Ishikawa (cell line): ENCODE measurements around the gene TINCR.

Experiments
- CEBPB ChIP-seq: IDR thresholded peaks from 2 replicates; pipeline ENCODE4 v1.6.1; 2012
- CREB1 ChIP-seq: IDR thresholded peaks from 2 replicates; pipeline ENCODE4 v1.6.1; 2012; ENCODE audit warnings: low read depth
- EGR1 ChIP-seq: IDR thresholded peaks from 2 replicates; pipeline ENCODE4 v1.6.1; 2012
- EP300 ChIP-seq: IDR thresholded peaks from 2 replicates; pipeline ENCODE4 v1.6.1; 2012; ENCODE audit warnings: borderline replicate concordance
- FOXM1 ChIP-seq: IDR thresholded peaks from 2 replicates; pipeline ENCODE4 v1.6.1; 2012; ENCODE audit warnings: low read depth, borderline replicate concordance
- NFIC ChIP-seq: IDR thresholded peaks from 2 replicates; pipeline ENCODE4 v1.6.1; 2012
- RAD21 ChIP-seq: IDR thresholded peaks from 2 replicates; pipeline ENCODE4 v1.6.1; 2012; ENCODE audit warnings: low read depth
- TAF1 ChIP-seq: IDR thresholded peaks from 2 replicates; pipeline ENCODE4 v1.6.1; 2012; ENCODE audit warnings: low read depth, mild to moderate bottlenecking
- TCF12 ChIP-seq: IDR thresholded peaks from 2 replicates; pipeline ENCODE4 v1.6.1; 2012; ENCODE audit warnings: low read depth
- TEAD4 ChIP-seq: IDR thresholded peaks from 2 replicates; pipeline ENCODE4 v1.6.1; 2012
- ZBTB7A ChIP-seq: IDR thresholded peaks from 2 replicates; pipeline ENCODE4 v1.6.1; 2012; ENCODE audit warnings: low read depth
- TF ChIP-seq, protein P1 (sequence below): IDR thresholded peaks from 2 replicates; pipeline ENCODE4 v1.6.1; 2012; ENCODE audit warnings: low read depth, mild to moderate bottlenecking
- TF ChIP-seq, protein P2 (sequence below): IDR thresholded peaks from 2 replicates; pipeline ENCODE4 v1.6.1; 2012
- TF ChIP-seq, protein P3 (sequence below): IDR thresholded peaks from 2 replicates; pipeline ENCODE4 v1.6.1; 2012

TINCR gene

DNA sequence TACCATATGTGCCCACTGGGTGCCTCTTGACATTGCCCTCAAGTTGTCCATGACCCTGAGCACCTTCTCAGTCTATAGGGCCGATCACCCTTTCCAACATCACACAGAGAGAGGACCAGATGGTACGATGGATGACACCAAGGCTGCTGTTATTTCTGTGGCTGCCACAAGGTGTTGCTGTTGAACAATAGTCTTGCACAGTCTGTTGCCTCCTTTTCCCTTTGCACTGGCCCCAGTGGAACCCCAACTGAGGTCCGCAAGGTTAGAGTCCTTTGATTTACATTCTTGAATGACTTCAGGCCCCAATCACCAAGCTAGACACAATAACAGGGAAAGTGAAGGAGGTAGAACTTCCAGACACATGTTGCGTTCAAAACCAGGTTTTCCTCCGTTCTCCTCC is 52.0 kb downstream of the TINCR start:
- TF ChIP-seq RAD21 = peak; percentile 29; the same call in 1 of the 2 replicates
- TF ChIP-seq, protein P1, sequence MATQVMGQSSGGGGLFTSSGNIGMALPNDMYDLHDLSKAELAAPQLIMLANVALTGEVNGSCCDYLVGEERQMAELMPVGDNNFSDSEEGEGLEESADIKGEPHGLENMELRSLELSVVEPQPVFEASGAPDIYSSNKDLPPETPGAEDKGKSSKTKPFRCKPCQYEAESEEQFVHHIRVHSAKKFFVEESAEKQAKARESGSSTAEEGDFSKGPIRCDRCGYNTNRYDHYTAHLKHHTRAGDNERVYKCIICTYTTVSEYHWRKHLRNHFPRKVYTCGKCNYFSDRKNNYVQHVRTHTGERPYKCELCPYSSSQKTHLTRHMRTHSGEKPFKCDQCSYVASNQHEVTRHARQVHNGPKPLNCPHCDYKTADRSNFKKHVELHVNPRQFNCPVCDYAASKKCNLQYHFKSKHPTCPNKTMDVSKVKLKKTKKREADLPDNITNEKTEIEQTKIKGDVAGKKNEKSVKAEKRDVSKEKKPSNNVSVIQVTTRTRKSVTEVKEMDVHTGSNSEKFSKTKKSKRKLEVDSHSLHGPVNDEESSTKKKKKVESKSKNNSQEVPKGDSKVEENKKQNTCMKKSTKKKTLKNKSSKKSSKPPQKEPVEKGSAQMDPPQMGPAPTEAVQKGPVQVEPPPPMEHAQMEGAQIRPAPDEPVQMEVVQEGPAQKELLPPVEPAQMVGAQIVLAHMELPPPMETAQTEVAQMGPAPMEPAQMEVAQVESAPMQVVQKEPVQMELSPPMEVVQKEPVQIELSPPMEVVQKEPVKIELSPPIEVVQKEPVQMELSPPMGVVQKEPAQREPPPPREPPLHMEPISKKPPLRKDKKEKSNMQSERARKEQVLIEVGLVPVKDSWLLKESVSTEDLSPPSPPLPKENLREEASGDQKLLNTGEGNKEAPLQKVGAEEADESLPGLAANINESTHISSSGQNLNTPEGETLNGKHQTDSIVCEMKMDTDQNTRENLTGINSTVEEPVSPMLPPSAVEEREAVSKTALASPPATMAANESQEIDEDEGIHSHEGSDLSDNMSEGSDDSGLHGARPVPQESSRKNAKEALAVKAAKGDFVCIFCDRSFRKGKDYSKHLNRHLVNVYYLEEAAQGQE = no peak

DNA sequence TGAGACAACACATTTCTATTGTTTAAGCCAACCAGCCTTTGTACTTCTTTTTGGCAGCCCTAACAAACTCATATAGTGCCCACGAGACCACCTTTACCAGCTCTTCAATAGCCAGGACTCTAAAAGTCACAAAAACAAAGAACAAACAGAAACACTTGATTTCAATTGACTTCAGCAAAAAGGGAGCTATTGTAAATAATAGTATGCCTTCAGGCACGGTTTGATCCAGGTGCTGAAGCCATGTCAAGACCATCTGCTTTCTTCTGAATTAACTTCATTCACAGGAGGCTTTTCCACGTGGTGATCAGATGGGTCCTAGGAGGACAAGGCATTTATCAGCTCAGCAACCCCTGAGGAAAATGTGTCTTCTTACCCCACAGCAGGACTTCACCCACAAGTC is 53.8 kb downstream of the TINCR start:
- TF ChIP-seq EP300 (no peak), FOXM1 (no peak), TAF1 (no peak), NFIC (no peak), CEBPB (no peak), EGR1 (no peak), CREB1 (no peak)
- TF ChIP-seq, protein P2, sequence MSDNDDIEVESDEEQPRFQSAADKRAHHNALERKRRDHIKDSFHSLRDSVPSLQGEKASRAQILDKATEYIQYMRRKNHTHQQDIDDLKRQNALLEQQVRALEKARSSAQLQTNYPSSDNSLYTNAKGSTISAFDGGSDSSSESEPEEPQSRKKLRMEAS = no peak
- TF ChIP-seq, protein P3, sequence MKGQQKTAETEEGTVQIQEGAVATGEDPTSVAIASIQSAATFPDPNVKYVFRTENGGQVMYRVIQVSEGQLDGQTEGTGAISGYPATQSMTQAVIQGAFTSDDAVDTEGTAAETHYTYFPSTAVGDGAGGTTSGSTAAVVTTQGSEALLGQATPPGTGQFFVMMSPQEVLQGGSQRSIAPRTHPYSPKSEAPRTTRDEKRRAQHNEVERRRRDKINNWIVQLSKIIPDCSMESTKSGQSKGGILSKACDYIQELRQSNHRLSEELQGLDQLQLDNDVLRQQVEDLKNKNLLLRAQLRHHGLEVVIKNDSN = no peak

DNA sequence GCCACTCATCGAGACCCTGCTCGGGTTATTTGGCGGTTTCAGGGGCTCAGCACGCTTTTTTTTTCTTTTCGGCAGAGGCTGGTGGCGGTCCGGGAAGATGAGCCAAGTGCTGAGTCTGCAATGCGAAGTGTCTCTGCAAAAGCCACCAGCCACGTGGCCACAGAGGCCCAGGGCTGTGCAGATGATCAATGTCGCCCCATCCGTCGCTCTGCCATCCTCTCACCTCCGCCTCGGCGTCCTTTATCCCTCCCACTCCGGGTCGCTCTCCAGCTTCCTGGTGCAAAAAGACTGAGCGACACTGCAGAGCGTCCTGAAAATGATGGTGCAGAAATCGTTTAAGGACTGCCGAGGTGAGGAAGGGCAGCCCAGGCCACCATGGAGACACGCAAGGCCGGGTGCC is 55.0 kb downstream of the TINCR start:
- TF ChIP-seq NFIC = no peak
- no peak for TF ChIP-seq RAD21
- no peak for TF ChIP-seq TCF12
- TF ChIP-seq ZBTB7A = no peak
- no peak for TF ChIP-seq TEAD4
- no peak for TF ChIP-seq FOXM1
- TF ChIP-seq, protein P2 = no peak
- no peak for TF ChIP-seq CEBPB
- TF ChIP-seq CREB1 = no peak
- TF ChIP-seq EGR1 = no peak
